Kidney glomerular epithelial cell (primary cell): ENCODE results near the gene TNFRSF14.

ENCODE experiments used
- DNase-seq: peaks from one replicate; lab custom pipeline; 2025; lab: John Stamatoyannopoulos, UW

Gene TNFRSF14

GRCh38 chr1:2588661-2589430, 32.7 kb downstream of the TNFRSF14 start:
- DNase-seq, result no peak

GRCh38 chr1:2589431-2590232, 33.5 kb downstream of the TNFRSF14 start:
- no peak for DNase-seq

GRCh38 chr1:2590233-2591141, 34.3 kb downstream of the TNFRSF14 start:
- DNase-seq, result no peak

GRCh38 chr1:2591233-2591580, 35.0 kb downstream of the TNFRSF14 start:
- DNase-seq, result no peak

- DNase-seq, result no peak
Measured at GRCh38 chr1:2591581-2592261, 35.5 kb downstream of the TNFRSF14 start.

GRCh38 chr1:2592672-2593071, 36.5 kb downstream of the TNFRSF14 start:
- DNase-seq, result no peak

GRCh38 chr1:2593251-2593878, 37.2 kb downstream of the TNFRSF14 start:
- no peak for DNase-seq

GRCh38 chr1:2594001-2594640, 38.0 kb downstream of the TNFRSF14 start:
- peak; percentile 46 for DNase-seq

- no peak for DNase-seq
Measured at GRCh38 chr1:2594641-2595131, 38.5 kb downstream of the TNFRSF14 start.

- DNase-seq, result no peak
Measured at GRCh38 chr1:2595261-2595811, 39.2 kb downstream of the TNFRSF14 start.

GRCh38 chr1:2595812-2596529, 39.8 kb downstream of the TNFRSF14 start:
- DNase-seq, result no peak

- no peak for DNase-seq
Measured at GRCh38 chr1:2596530-2597333, 40.6 kb downstream of the TNFRSF14 start.

- DNase-seq, result no peak
Measured at GRCh38 chr1:2597441-2598328, 41.5 kb downstream of the TNFRSF14 start.

GRCh38 chr1:2598329-2598931, 42.3 kb downstream of the TNFRSF14 start:
- DNase-seq, result no peak

GRCh38 chr1:2601721-2602303, 45.6 kb downstream of the TNFRSF14 start:
- DNase-seq, result no peak

GRCh38 chr1:2602311-2602835, 46.2 kb downstream of the TNFRSF14 start:
- no peak for DNase-seq
